Measurements from ENCODE around the gene MEGF6.

MEGF6 gene

GRCh38 chr1:3536420-3537195 lies 74.7 kb downstream of the MEGF6 start:
- no peak for DNase-seq (ENCODE audit: low spot score)
- in situ Hi-C loops (cut with MboI; ENCODE audit: low sequenced_read_pairs, unreplicated experiment): no loop called here
- no peak for TF ChIP-seq CTCF (IDR thresholded peaks at IDR 0.05; ENCODE audit: borderline replicate concordance, control extremely low read depth, extremely low read depth, insufficient read depth, missing control alignments)

- DNase-seq (ENCODE audit: low spot score): no peak
- TF ChIP-seq CTCF (IDR thresholded peaks at IDR 0.05; ENCODE audit: borderline replicate concordance, control extremely low read depth, extremely low read depth, insufficient read depth, missing control alignments): no peak
- in situ Hi-C loops (cut with MboI; ENCODE audit: low sequenced_read_pairs, unreplicated experiment): no loop called here
These were observed 75.6 kb downstream of the MEGF6 start for GRCh38 chr1:3535732-3536131.

GRCh38 chr1:3534803-3535637 lies 76.3 kb downstream of the MEGF6 start:
- DNase-seq (ENCODE audit: low spot score): no peak
- no peak for TF ChIP-seq CTCF (IDR thresholded peaks at IDR 0.05; ENCODE audit: borderline replicate concordance, control extremely low read depth, extremely low read depth, insufficient read depth, missing control alignments)
- in situ Hi-C loops (cut with MboI; ENCODE audit: low sequenced_read_pairs, unreplicated experiment): no loop called here

GRCh38 chr1:3533067-3534048 lies 78.0 kb downstream of the MEGF6 start:
- no peak for TF ChIP-seq CTCF (IDR thresholded peaks at IDR 0.05; ENCODE audit: borderline replicate concordance, control extremely low read depth, extremely low read depth, insufficient read depth, missing control alignments)
- in situ Hi-C loops (cut with MboI; ENCODE audit: low sequenced_read_pairs, unreplicated experiment): no loop called here
- DNase-seq (ENCODE audit: low spot score): no peak

- in situ Hi-C loops (cut with MboI; ENCODE audit: low sequenced_read_pairs, unreplicated experiment): no loop called here
- no peak for TF ChIP-seq CTCF (IDR thresholded peaks at IDR 0.05; ENCODE audit: borderline replicate concordance, control extremely low read depth, extremely low read depth, insufficient read depth, missing control alignments)
These were observed 79.4 kb downstream of the MEGF6 start for GRCh38 chr1:3531928-3532327.

More at GRCh38 chr1:3531928-3532327, 79.4 kb downstream of the MEGF6 start:
- no peak for DNase-seq (ENCODE audit: low spot score)
